Inflammatory macrophage (primary cell): ENCODE data around the gene NDUFS8.
"Not testable (repeated sequence)": the region's sequence is repeated elsewhere in the genome, so short reads cannot be mapped to it uniquely, and the experiment has no call there.

Experiments
- DNase-seq, 2 donors: peaks; one replicate each; pipeline ENCODE4 v3.0.0-alpha.2; 2020 to 2022
- total RNA-seq, 18 experiments: gene quantifications; one replicate each; lab custom pipeline; 2026; ENCODE audit warnings: mixed read lengths in 6 of 18, inconsistent platforms in 2 of 18; lab: John Stamatoyannopoulos, UW

Gene NDUFS8
- 21.4 to 96.9 (median 58.0) reads per million in 18 experiments for total RNA-seq

- peak; percentile 99 to 100 for DNase-seq
These were observed at the start of gene NDUFS8 for GRCh38 chr11:68030318-68031143. TSS of gene NDUFS8 (plus strand) at chr11:68030681. CDS start at chr11:68032152, 1,471 bp downstream.

GRCh38 chr11:67981226-67981625 lies 49.3 kb upstream of the NDUFS8 start:
- not testable (repeated sequence) for DNase-seq

GRCh38 chr11:67982255-67982857 lies 48.1 kb upstream of the NDUFS8 start:
- not testable (repeated sequence) for DNase-seq

GRCh38 chr11:67983951-67984350 lies 46.5 kb upstream of the NDUFS8 start:
- DNase-seq = no peak

- not testable (repeated sequence) for DNase-seq
These were observed 45.2 kb upstream of the NDUFS8 start for GRCh38 chr11:67985302-67985701.

- not testable (repeated sequence) for DNase-seq
These were observed 39.7 kb upstream of the NDUFS8 start for GRCh38 chr11:67990546-67991346.

GRCh38 chr11:67991347-67992121 lies 38.9 kb upstream of the NDUFS8 start:
- DNase-seq = not testable (repeated sequence)

GRCh38 chr11:67993821-67994220 lies 36.7 kb upstream of the NDUFS8 start:
- DNase-seq = not testable (repeated sequence)

GRCh38 chr11:67994387-67994786 lies 36.1 kb upstream of the NDUFS8 start:
- DNase-seq = not testable (repeated sequence)

- not testable (repeated sequence) for DNase-seq
These were observed 35.4 kb upstream of the NDUFS8 start for GRCh38 chr11:67995129-67995528.

GRCh38 chr11:67995579-67995978 lies 34.9 kb upstream of the NDUFS8 start:
- not testable (repeated sequence) for DNase-seq

GRCh38 chr11:67996051-67996450 lies 34.4 kb upstream of the NDUFS8 start:
- no peak for DNase-seq

GRCh38 chr11:67996622-67997474 lies 33.6 kb upstream of the NDUFS8 start:
- peak; percentile 84 to 89 for DNase-seq

- DNase-seq = no peak
These were observed 33.0 kb upstream of the NDUFS8 start for GRCh38 chr11:67997475-67997921.

- DNase-seq = peak; percentile 22 to 55
These were observed 32.1 kb upstream of the NDUFS8 start for GRCh38 chr11:67998150-67999045.

GRCh38 chr11:67999201-67999629 lies 31.3 kb upstream of the NDUFS8 start:
- no peak for DNase-seq

- DNase-seq = no peak
These were observed 30.8 kb upstream of the NDUFS8 start for GRCh38 chr11:67999704-68000103.

- DNase-seq = peak; percentile 49 to 60
These were observed 27.9 kb upstream of the NDUFS8 start for GRCh38 chr11:68002575-68002937.

- DNase-seq = peak in 1 of 2 donors; percentile 42
These were observed 27.3 kb upstream of the NDUFS8 start for GRCh38 chr11:68002938-68003845.
